Hematopoietic multipotent progenitor cell treated with erythropoietin and hydrocortisone succinate and interleukin-3 and kit ligand, for 17 days (in vitro differentiated cells): Measurements from ENCODE around the gene TSSK3.
"Not testable (repeated sequence)": the region's sequence is repeated elsewhere in the genome, so short reads cannot be mapped to it uniquely, and the experiment has no call there.

Experiments used
- DNase-seq: peaks from one replicate; pipeline ENCODE4 v3.0.0-alpha.2; 2015; ENCODE audit warnings: low spot score

The TSSK3 gene

DNA sequence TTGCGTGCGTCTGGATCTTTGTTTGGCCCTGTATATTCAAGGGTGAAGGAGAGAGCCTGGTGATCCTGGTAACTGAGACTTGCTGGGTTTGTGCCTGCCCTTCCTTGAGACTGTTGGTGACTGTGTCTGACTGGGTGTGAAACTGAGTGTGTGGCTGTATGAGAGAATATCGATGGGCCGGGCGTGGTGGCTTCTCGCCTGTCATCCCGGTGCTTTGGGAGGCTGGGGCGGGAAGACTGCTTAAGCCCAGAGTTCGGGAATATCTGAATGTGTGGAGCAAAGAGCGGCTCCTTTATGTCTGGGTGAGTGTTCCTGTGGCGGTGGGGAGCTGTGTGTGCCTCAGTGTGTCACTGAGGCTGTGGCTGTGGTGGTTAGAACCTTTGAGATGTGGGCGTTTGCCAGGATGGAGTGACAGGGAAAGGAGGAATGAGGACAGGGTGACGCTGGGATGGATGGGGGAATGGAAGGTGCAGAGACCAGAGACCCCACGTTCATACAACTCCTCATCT is 23.6 kb upstream of the TSSK3 start:
- DNase-seq = no peak

- no peak for DNase-seq
Observed at GRCh38 chr1:32339363-32339978, 22.9 kb upstream of the TSSK3 start.

DNA sequence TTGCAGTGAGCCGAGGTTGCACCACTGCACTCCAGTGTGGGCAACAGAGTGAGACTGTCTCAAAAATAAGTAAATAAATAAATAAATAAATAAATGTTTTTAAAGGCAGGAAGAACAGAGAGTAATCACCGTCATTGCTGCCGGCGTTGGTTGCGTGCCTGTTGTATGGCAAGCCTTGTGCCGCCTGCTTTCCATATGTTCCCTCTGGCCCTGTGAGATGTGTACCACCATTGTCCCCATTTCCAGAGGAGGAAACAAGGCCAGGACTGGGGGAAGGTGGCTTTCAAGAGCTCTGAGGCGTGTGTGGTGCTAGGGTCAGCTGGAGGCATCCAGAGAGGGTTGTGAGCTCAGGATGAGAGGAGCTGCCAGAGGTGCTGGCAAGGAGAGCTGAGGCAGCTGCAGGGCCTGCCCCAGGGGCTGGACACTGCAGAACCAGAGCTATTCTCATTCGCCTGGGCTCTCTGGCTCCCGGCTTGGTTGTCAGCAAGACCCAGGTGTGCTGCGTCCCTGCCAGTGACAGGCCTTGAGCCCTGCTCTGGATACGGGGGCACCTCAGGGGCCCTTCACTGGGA is 21.1 kb upstream of the TSSK3 start:
- no peak for DNase-seq

DNA sequence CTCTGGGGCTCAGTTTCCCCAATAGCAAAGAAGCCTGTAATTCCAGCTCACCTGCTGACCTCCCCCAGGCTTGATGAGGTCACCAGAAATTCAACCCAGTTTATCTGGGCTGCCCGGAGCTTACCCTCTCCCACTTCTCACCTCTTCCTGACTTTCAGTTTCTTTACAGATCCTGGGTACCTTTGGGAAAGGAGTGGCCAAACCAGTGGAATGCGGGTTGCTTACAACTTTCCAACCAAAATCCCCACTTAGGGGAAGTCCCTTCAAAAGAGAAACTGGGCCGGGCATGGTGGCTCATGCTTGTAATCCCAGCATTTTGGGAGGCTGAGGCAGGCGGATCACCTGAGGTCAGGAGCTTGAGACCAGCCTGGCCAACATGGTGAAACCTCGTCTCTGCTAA is 20.4 kb upstream of the TSSK3 start:
- no peak for DNase-seq

DNA sequence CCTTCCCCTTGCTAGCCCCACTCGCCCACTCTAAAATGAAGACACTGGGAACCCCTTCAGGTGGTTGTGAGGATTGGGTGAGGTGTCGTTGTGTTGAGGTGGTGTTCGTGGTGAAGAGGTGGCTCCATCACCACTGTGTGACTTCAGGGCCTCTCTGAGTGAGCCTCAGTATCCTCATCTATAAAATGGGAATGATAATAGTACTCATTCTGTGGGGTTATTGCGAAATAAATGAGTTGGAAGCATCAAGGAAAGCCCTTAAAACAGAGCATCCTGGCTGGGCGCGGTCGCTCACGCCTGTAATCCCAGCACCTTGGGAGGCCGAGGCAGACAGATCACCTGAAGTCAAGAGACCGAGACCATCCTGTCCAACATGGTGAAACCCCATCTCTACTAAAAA is 19.6 kb upstream of the TSSK3 start:
- DNase-seq = no peak

GRCh38 chr1:32345289-32345827 is 17.0 kb upstream of the TSSK3 start:
- DNase-seq = no peak

GRCh38 chr1:32346532-32347157 is 15.7 kb upstream of the TSSK3 start:
- DNase-seq = no peak

DNA sequence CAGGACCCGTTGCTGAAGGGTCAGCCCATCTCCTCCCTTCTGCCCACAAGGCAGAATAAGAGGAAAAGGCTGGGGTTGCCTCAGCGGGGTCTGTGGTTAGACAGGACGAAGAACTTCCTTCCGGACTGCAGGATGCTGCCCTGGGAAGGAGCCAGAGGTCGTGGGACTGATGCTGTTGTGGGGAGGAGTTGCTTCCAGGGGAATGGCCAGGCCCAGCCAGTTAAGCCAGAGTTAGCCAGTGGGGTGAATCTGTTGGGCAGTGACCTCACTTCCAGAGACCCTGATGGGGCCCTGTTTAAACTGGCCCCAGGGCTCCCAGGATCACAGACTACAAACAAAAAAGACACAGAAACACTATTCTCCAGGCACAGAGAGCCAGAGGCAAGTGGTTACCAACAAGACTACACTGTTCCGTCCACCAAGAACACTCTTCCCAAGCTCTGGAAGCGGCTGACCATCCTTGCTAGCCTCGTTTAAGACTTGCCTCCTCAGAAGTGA is 13.1 kb upstream of the TSSK3 start:
- no peak for DNase-seq

DNA sequence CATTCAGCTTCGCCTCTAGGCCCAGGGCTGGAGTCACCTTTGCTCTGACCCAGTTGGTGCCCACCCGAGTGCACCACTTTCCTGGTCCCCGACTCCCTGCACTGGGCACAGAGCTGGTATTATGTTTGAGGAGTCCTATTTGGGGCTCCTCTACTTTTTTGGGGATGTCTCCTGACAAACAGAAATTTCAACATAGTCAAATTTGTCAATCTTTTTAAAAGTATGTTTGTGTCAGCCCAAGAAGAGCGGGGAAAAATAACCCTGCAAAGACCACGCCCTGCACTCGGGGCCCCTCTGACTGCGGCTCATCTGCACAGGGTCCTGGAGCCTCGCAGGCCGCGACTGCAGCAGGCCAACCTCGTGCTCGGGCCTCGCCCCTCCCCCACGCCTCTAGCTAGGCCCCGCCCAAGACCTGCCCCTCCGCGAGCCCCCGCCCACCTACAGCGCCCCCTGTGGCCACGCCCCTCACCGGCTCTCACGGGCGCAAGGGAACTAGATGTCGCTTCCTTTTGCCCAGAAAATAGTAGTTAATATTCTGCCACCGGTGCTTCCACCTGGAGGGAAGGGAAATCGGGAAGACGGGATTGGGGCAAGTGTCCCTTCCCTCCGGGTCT is 11.4 kb upstream of the TSSK3 start:
- peak; percentile 80 for DNase-seq

GRCh38 chr1:32351399-32352238 is 10.7 kb upstream of the TSSK3 start:
- peak; percentile 83 for DNase-seq

GRCh38 chr1:32352239-32352745 is 10.0 kb upstream of the TSSK3 start:
- DNase-seq = no peak

DNA sequence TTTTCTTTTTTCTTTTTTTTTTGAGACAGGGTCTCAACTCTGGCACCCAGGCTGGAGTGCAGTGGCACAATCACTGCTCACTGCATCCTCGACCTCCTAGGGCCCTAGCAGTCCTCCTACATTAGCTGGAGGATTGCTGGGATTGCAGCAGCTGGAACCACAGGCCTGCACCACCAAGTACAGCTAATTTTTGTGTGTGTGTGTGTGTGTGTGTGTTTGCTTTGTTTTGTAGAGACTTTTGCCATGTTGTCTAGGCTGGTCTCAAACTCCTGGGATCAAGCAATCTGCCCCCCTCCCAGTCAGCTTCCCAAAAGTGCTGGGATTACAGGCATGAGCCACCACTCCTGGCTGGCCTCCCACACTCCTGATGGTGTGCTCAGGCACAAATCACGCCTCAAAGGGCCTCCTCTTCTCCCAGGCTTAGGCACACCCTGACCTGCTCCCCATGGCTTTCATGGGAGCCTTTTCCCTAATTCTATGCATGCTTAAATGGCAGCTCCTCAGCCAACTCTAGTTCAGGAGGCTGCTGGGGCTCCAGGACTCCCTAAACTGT is 9.4 kb upstream of the TSSK3 start:
- DNase-seq = no peak

DNA sequence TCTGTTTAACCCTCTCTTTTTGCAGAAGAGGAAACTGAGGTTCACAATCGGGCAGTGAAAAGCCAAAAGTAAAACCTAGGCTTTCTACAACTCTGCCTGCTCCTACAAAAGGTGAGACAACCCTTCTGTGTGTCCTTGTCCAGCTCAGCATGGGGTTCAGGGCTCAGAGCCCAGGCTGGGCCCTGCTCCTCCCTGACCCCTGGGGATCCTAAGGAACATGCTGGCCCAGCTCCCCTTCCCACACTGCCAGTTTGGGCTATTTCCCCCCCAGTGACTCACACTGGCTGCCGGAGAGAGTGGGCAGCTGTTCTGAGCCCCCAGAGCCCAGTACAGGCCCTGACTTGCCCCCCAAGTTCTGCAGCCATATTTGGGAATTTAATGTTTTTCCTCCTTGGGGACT is 8.9 kb upstream of the TSSK3 start:
- DNase-seq = no peak

DNA sequence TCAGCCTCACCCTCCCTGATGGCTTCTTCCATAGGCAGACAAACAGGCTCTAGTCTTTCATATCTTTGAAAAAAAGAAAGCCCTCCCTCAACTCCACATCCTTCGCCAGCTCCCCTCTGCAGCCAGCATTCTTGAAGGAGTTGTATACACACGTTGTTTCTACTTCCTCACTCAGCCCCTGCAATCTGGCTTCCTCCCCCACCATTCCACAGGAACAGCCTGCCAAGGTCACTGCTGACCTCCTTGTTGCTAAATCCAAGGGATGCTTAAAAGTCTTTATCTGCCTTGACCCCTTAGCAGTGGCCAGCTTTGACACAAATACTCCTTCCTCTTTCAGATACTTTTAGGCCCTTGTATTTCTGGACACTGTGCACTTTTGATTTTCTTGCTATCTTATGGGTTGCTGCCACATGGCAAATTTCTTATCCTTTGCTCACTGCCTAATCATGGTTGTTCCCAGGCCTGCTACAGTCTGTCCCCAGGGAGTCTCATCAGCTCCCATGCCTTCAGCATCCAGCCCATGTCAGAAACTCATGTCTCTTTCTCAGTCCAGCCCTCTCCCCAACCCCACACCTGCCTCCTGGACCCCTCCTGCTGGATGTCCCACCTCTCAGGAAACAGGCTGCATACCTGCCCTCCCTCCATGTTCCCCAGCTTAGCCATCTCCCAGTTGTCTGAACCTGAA is 8.3 kb upstream of the TSSK3 start:
- DNase-seq = no peak

- not testable (repeated sequence) for DNase-seq
Observed at GRCh38 chr1:32355778-32356177, 6.6 kb upstream of the TSSK3 start.

DNA sequence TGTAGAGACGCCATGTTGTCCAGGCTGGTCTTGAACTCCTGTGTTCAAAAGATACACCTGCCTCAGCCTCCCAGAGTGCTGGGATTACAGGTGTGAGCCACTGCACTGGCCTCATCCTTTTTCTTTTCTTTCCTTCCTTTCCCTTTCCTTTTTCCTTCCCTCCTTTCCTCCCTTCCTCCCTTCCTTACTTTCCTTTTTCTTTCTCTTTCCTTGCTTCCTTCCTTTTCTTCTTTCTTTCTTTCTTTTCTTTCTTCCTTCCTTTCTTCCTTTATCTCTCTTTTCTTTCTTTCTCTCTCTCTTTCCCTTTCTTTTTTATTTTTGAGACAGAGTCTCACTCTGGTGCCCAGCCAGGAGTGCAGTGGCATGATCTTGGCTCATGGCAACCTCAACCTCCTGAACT is 5.9 kb upstream of the TSSK3 start:
- no peak for DNase-seq

DNA sequence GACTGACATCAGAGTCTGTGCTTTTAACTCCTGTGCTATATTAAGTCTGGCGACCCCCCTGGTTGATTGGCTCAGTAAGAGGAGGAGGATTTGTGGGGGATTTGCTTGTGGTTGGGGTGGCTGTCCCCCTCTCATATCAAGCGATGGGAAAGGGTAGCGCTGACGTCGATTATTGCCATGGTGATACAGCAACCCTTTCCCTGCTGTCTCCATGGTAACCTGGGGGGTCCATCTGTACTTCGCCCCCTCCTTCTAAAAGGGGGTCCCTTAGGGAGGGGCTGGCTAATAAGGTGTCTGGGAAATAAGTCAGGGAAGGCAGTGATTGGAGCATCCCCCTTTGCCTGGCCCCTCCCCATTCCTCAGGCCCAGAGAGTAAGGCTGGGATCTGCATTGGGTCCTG is 4.7 kb upstream of the TSSK3 start:
- DNase-seq = no peak

- no peak for DNase-seq
Observed at GRCh38 chr1:32358435-32358834, 3.9 kb upstream of the TSSK3 start.

- DNase-seq = no peak
Observed at GRCh38 chr1:32361308-32361673, 1.0 kb upstream of the TSSK3 start.

GRCh38 chr1:32361674-32362473 is 465 bp upstream of the TSSK3 start:
- no peak for DNase-seq
